GM21528 (cell line): ENCODE measurements around the gene ARHGAP31.
"Not testable (repeated sequence)": the region's sequence is repeated elsewhere in the genome, so short reads cannot be mapped to it uniquely, and the experiment has no call there.

ENCODE experiments used
- ATAC-seq: cut with Tn5 transposase; IDR thresholded peaks from one replicate; pipeline ENCODE4 v1.9.1; 2021; ENCODE audit warnings: mild to moderate bottlenecking, moderate library complexity; ENCODE audit not compliant: unreplicated experiment, low FRiP score

The ARHGAP31 gene

DNA sequence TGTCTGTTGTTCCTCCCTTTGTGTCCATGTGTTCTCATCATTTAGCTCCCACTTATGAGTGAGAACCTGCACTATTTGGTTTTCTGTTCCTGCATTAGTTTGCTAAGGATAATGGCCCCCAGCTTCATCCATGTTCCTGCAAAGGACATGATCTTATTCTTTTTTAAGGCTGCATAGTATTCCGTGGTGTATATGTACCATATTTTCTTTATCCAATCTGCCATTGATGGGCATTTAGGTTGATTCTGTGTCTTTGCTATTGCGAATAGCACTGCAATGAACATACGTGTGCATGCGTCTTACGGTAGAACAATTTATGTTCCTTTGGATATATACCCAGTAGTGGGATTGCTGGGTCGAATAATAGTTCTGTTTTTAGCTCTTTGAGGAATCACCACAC, 77.6 kb downstream of the ARHGAP31 start:
- not testable (repeated sequence) for ATAC-seq

DNA sequence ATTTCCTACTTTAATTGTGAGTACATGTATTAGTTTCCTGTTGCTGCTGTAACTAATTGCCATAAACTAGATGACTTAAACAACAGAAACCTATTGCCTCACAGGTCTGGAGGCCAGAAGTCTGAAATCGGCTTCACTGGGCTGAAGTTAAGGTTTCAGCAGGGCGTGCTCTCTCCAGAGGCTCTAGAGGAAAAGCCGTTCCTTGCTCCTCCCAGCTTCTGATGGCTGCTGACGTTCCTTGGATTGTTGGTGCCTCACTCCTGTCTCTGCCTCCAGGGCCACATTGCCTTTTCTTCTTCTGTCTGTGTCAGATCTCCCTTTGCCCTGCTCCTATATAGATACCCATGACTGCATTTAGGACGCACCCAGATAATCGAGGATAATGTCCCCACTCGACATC, 80.9 kb downstream of the ARHGAP31 start:
- no peak for ATAC-seq

DNA sequence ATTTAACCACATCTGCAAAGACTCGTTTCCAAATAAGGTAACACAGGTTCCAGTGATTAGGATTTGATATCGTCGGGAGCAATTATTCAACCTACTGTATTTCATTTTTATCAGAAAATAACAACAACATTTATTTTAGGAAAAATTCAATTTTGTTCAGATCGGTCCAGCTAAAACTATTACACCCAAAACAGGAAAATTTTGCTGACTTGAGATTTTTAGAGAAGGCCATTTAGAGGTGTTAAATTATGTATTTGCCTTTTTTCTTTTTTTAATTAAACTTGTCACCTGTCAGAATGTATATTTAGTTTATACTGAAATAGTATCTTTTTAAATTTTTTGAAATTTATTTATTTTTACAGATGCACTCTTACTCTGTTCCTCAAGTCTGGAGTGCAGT, 81.3 kb downstream of the ARHGAP31 start:
- no peak for ATAC-seq

DNA sequence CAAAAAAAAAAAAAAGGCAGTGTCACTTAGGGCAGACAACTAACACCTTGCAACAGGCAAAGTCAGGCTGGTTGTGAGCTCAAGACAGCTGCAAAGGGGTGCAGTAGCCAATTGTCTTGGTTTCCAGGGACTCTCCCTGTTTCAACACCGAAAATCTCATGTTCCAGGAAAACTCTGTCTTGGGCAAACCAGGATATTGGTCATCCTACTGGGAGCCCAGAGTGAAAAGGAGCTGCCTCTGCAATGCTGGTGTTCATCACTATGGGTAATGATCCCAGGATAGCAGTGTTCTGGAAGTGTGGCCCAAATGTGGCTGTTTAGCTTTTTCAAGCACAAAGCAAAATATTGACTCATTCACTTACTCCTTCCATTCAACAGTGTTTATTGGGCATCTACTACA, 82.6 kb downstream of the ARHGAP31 start:
- ATAC-seq = no peak

DNA sequence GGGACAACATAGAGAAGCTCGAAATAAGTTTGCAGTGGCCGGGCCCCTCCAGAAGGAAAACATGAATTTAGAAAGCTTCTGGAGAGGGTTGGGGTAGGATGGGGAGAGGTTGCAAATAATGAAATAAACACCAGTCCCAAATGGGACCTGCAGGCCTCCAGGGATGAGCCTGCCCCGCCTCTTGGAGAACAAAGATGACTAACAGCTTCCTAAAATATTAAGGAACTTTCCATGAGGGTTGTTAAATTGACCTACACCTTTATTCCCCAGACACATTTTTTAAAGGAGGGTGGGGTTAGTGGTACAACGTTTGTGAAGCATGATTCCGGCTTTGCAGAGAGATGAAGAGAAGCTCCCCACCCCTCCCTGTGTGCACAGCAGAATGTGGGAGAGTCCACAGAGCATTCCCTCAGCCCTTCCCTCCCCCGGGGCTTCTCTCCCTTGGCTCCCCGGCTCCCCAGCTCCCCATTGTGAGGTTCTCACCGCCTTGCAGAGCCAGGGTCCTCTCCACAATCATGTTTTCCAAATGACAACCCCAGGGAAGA, 84.1 kb downstream of the ARHGAP31 start:
- ATAC-seq = no peak

DNA sequence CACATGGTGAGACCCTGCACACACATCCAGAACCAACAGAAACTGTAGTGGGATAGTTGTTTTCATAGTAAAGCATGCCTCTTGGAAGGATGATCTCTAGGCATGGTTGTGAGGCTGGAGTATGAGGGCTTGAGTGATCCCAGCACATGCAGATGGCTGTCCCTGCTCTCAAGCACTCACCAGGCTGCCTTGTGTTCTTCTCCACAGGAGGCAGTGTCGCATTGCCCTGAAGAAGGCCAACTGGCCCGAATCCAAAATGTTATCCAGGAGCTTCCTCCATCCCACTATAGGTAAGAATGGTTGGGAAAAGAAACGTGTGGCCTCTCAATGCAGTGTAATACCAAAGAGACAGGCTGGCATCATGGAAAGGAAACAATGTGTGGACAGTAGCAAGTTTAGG, 86.5 kb downstream of the ARHGAP31 start:
- no peak for ATAC-seq

DNA sequence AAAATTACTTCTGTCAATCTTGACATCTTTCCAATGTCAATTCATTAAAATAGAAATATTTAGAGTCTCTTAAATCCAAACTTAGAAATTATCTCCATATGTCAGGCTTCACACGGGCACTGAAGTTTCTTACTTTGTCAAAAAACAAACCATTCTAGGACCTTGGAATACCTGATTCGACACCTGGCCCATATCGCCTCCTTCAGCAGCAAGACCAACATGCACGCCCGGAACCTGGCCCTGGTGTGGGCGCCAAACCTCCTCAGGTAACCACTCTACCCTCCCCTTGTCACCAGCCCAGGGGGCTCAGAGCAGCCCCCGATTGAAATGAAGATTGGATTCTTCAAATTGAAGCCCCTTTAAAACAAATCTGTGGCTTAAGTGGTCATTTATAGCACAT, 88.0 kb downstream of the ARHGAP31 start:
- no peak for ATAC-seq

DNA sequence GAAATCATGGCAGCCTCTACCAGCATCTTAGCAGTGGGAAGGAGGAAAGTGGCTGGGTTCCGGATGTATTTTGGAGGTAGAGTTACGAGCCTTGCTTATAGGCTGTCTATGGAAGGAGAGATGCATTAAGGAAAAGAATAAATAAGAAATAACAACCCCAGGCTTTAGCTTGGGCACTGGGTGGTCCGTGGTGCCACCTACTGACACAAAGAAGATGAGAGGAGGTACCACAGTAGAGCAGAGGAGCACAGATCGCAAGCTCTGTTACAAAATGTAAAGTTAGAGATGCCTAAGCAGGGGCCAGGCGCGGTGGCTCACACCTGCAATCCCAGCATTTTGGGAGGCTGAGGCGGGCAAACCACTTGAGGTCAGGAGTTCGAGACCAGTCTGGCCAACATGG, 94.4 kb downstream of the ARHGAP31 start:
- no peak for ATAC-seq

DNA sequence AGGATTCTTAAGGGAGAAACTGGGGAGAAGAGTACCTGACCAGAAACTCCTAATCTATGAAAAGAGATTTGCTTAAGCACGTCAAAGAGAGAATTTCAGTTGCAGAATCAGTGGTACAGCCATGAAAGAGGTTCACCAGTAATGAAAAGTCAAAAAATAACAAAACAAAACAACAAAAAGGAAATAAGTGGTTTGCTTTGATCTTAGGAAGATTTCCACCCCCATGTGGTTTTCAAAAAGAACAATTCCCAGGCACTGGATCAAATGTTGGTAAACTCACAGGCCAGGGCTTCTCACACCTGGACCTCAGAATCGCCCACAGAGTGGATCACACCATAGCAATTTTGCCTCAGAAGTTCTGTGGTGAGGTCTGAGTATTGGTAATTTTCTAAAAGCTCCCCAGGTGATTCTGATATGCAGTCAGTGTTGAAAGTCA, 101.8 kb downstream of the ARHGAP31 start:
- peak; percentile 76 for ATAC-seq

DNA sequence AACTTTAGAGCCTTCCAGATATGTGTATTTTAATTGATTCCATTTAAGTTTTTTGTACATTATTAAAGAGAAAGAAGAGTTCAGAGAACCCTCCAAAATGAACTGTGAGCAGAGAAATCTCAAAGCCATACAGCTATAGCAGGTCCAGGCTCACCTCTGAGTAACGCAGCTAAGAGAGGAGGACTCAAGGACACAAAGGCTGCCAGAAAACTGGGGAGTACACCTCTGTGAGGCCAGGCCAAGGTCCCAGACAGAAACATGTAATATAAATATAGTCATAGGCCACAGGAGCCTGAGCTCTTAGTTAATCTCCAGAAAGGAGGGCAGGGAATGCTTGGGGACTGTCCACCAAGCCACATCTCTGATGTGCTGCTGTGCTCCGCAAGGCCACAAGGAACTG, 102.7 kb downstream of the ARHGAP31 start:
- ATAC-seq = no peak

DNA sequence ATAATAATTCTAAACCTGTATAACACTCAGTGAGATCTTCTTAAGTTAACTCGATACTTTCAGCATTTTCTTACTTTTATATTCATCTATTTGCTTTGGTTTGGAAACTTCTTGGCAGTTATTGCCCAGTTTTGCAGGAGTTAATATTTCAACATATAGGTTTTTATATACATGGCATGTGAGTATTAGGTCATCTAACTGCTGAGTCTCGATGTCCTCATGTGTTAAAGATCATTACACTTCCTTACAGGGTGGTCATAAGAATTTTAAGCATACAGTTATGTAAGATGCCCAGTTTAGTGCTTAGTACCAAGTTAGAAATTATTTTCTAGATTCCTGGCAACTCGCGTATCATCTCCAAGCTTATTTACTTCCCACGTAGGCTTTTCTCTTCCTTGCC, 106.3 kb downstream of the ARHGAP31 start:
- no peak for ATAC-seq

DNA sequence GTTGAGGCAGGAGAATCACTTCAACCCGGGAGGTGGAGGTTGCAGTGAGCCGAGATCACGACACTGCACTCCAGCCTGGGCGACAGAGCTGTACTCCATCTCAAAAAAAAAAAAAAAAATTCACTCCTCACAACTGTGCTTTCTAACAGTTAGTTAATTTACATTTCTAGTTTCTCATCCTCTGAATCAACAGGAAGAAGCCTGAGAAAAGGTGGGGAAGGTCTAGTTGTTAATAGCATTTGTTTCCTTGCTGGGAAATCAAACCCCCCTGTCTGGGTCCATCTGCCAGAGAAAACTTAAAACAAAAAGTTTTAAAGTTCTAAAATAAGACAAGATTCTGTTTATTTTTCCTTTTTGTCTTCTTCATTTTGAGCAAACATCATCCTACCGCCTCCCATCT, 106.9 kb downstream of the ARHGAP31 start:
- peak; percentile 66 for ATAC-seq

DNA sequence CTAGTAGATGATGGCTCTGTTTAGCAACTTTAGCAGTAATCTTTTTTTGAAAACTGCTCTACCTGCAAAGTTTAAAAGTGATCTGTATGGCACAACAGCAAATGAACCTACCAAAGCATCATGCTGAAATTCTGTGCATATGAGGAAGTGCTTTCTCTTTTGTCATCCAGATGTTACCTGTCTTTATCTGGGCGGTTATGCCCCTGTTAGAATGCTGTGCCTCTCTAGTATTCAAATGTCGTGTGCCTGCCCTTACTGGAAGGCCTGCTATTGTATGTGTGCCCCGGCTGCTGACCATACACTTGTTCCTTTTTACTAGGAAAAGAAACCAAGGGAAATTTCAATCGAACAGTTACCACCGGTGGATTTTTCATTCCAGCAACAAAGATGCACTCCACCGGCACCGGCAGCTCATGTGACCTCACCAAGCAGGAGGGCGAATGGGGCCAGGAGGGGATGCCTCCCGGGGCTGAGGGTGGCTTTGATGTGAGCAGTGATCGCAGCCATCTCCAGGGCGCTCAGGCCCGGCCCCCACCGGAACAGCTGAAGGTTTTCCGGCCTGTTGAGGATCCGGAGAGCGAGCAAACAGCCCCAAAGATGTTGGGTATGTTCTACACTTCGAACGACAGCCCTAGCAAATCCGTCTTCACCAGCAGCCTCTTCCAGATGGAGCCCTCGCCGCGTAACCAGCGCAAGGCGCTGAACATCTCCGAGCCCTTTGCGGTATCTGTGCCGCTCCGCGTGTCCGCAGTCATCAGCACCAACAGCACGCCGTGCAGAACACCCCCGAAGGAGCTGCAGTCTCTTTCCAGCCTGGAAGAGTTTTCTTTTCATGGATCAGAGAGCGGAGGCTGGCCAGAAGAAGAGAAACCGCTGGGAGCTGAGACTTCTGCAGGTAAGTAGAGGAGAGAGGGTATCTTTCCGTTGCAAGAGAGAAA, 107.6 kb downstream of the ARHGAP31 start:
- ATAC-seq = peak; percentile 67

DNA sequence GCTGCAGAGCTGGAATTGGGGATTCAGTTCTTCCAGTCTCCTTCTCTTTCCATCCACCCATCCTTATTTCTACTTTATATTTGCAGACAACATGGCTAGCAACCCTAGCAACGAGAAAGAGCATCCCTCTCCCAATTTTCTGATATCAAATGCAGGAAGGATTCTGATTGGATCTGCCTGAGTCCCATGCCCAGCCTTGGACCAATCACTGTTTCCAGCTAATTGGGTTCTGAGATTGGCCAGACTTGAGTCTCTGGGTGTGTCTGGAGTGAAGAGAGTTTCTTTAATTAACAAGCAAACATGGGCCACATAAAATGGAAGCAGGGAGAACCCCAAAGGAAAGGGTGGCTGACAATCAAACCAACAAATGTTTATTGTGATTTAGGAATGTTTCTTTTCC, 108.6 kb downstream of the ARHGAP31 start:
- no peak for ATAC-seq

DNA sequence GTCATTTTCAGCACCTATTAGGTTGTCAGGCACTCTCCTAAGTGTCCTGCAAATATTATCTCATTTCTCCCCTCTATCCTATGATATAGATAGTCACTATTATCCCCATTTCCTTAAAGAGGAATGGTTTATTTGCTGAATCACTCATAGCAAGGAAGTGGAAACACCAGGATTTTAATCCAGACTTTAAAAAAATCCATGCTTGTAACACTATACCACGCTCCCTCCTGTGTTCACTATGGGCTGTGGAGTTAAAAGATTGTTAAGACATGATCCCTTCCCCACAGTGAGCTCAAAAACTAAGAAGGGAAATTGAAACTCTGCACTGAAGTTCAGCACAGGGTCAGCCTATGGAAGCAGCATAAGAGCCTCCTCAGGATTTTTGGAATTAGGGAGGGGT, 109.0 kb downstream of the ARHGAP31 start:
- no peak for ATAC-seq

DNA sequence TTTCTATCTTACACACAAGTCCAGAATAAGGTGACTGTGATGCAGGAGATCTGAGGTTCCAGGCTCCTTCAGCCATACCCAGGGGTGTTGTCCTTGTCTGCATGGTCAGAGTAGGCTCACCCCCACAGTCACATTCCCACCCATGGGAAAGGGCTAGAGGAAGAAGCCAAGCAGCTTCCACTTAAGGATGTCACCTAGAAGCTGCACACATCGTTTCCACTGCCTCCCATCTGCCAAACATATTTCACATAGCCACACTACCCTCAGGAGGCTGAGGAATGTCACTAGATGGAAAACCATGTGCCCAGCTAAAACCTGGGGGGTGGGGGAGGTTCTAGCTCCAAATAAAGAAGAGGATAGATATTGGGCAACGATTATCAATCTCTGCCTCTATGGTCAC, 111.1 kb downstream of the ARHGAP31 start:
- no peak for ATAC-seq

DNA sequence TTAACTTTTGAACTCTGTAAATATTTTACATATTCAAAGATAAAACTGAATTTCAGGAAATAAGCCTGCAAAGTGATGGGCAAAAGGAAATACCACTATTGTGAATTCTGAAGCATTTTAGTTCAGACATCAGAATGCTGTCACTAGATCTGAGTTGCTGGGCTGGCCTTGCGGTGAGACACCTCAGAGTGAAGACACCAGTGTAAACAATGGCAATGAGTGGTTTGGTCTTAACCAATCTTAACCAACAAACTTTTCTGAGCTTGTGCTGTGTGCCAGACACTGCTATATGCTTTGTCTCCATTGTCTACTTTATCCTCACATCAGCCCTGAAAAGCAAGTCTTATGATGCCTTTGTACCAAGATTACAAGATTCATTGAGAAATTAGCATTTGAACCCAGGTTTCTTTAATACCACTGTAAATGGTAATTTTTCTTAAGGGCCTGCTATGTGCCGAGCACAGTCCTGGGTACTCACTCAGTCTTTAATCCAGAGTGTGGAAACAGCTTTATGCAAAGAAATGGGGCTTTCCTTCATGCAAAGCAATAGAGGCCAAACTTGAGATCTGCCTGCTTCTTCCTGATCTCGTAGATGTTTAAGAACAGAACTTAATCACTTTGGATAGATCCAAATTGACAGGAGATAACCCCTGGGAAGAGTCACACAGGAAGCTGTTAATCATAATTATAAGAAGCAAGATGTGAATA, 114.2 kb downstream of the ARHGAP31 start:
- no peak for ATAC-seq

DNA sequence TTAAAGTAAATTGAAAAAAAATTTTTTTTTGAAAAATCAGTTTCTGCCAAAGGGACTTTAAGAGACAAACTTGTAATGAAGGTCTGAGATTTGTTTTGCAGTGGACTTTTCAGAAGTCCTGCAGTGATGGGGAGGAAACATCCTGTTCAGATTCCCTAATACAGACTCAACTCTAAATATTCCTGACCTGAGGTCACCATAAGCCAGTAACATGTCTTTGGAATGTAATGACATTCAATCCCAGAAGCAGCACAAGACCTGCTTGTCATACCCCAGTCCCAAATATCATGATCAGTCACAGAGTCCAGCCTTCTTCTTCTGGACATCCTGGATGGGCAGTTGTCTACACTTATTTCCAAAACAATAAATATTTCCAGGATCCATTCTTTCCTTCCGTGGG, 115.7 kb downstream of the ARHGAP31 start:
- ATAC-seq = no peak

DNA sequence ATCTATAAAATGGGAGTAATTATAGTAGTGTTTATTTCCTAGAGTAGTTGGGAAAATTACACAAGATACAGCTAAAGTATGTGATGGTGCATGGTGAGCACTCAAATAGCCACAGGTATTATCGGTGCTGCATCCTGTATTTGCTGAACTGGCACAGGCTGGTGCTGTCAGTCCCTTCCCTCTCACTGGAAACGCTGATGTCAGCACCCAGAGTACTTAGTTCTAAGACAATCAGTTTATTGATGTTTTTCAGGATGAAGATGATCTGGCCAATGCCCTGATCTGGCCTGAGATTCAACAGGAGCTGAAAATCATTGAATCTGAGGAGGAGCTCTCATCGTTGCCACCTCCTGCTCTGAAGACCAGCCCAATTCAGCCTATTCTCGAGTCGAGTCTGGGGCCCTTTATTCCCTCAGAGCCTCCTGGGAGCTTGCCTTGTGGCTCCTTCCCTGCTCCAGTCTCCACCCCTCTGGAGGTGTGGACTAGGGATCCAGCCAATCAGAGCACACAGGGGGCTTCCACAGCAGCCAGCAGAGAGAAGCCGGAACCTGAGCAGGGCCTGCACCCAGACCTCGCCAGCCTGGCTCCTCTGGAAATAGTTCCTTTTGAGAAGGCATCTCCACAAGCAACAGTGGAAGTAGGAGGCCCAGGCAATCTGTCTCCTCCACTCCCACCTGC, 119.6 kb downstream of the ARHGAP31 start:
- no peak for ATAC-seq

DNA sequence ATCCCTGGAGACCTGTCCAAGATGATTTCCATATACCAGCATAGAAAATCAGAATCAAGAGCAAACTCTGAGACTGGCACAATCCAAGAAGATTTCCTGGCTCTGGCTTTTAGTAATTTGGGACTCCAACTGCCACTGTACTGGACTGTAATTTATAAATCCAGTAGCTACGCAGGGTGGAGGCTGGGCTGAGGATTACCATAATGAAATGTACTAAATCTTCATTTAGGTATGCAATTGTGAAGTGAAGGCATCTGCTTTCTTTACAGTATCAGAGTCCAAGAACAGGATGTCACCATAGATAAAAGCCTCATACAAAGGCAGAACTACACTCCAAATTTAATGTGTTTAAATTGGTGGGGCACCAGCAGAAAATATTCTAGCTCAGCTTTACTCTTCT, 122.7 kb downstream of the ARHGAP31 start:
- no peak for ATAC-seq
